ENCODE results near the gene ATG12.
"Not testable (repeated sequence)": the region's sequence is repeated elsewhere in the genome, so short reads cannot be mapped to it uniquely, and the experiment has no call there.

ATG12 gene

GRCh38 chr5:115842089-115842935 is 947 bp upstream of the ATG12 start:
- peak; percentile 34 for DNase-seq

- no peak for DNase-seq
Measured at GRCh38 chr5:115840873-115841272, 492 bp downstream of the ATG12 start.

- peak; percentile 8 for DNase-seq
Measured at GRCh38 chr5:115838885-115839518, 2.4 kb downstream of the ATG12 start.

- no peak for DNase-seq
Measured at GRCh38 chr5:115835481-115835880, 5.9 kb downstream of the ATG12 start.

- no peak for DNase-seq
Measured at GRCh38 chr5:115831163-115831768, 10.1 kb downstream of the ATG12 start.

GRCh38 chr5:115829913-115830312 is 11.5 kb downstream of the ATG12 start:
- no peak for DNase-seq

GRCh38 chr5:115825948-115826347 is 15.4 kb downstream of the ATG12 start:
- no peak for DNase-seq

- not testable (repeated sequence) for DNase-seq
Measured at GRCh38 chr5:115824983-115825382, 16.4 kb downstream of the ATG12 start.

- DNase-seq = no peak
Measured at GRCh38 chr5:115820846-115821245, 20.5 kb downstream of the ATG12 start.

GRCh38 chr5:115818821-115819220 is 22.5 kb downstream of the ATG12 start:
- no peak for DNase-seq

- DNase-seq = no peak
Measured at GRCh38 chr5:115817386-115817785, 24.0 kb downstream of the ATG12 start.

GRCh38 chr5:115816226-115817081 is 24.9 kb downstream of the ATG12 start, which contains the start of gene CDO1:
CDO1 (minus strand) TSS chr5:115816659; CDS start chr5:115816397, 262 bp downstream.
- peak; percentile 47 for DNase-seq

GRCh38 chr5:115815693-115816225 is 25.6 kb downstream of the ATG12 start:
- no peak for DNase-seq

- no peak for DNase-seq
Measured at GRCh38 chr5:115815006-115815692, 26.2 kb downstream of the ATG12 start.

- DNase-seq = no peak
Measured at GRCh38 chr5:115813719-115814118, 27.6 kb downstream of the ATG12 start.

GRCh38 chr5:115812372-115812771 is 29.0 kb downstream of the ATG12 start:
- DNase-seq = no peak

GRCh38 chr5:115811406-115811805 is 30.0 kb downstream of the ATG12 start:
- no peak for DNase-seq

- no peak for DNase-seq
Measured at GRCh38 chr5:115810761-115811160, 30.6 kb downstream of the ATG12 start.

- no peak for DNase-seq
Measured at GRCh38 chr5:115809946-115810345, 31.4 kb downstream of the ATG12 start.

- not testable (repeated sequence) for DNase-seq
Measured at GRCh38 chr5:115808066-115808465, 33.3 kb downstream of the ATG12 start.

GRCh38 chr5:115807654-115808052 is 33.7 kb downstream of the ATG12 start:
- DNase-seq = no peak
